Measurements from ENCODE around the gene FGF18. TPM values are rescaled to one million over a fixed set of nuclear protein-coding genes. Genes with fewer than 3 reads are reported as not detected.

The FGF18 gene
- polyA plus RNA-seq, 1 experiment: 0.27 TPM

GRCh38 chr5:171405615-171406014, 13.8 kb upstream of the FGF18 start:
- POLR2A ChIA-PET: no interaction called here
- peak; percentile 51 for TF ChIP-seq CTCF (IDR thresholded peaks at IDR 0.05; ENCODE audit: low read depth, low read length)
- Histone ChIP-seq H3K27ac (ENCODE audit: low read depth, low read length) (no peak overlapping the region), H3K4me3 (ENCODE audit: low read depth, low read length) (no peak overlapping the region), H3K27me3 (ENCODE audit: control insufficient read depth, insufficient read depth, low read length) (no peaks in the 10 kb centered on the region), H3K9me3 (ENCODE audit: control insufficient read depth, insufficient read depth, low read length) (no peaks in the 10 kb centered on the region)
- no peak for DNase-seq (ENCODE audit: low read depth, low spot score)
- CTCF ChIA-PET: interaction anchor here (0.6 to 2.1 kb wide), 8 partner anchors 9 to 506 kb away, joined by 3 to 21 read pairs (median 5); partner anchors contain the start of gene FGF18

GRCh38 chr5:171407234-171407633, 12.2 kb upstream of the FGF18 start:
- Histone ChIP-seq H3K9me3 (ENCODE audit: control insufficient read depth, insufficient read depth, low read length) (no peaks in the 10 kb centered on the region), H3K27ac (ENCODE audit: low read depth, low read length) (no peak overlapping the region), H3K27me3 (ENCODE audit: control insufficient read depth, insufficient read depth, low read length) (no peaks in the 10 kb centered on the region), H3K4me3 (ENCODE audit: low read depth, low read length) (no peak overlapping the region)
- no peak for TF ChIP-seq CTCF (IDR thresholded peaks at IDR 0.05; ENCODE audit: low read depth, low read length)
- POLR2A ChIA-PET: no interaction called here
- DNase-seq (ENCODE audit: low read depth, low spot score): no peak
- CTCF ChIA-PET: no interaction called here

GRCh38 chr5:171409164-171410136, 10.0 kb upstream of the FGF18 start:
- no peaks in the 10 kb centered on the region for H3K27me3 ChIP-seq (ENCODE audit: control insufficient read depth, insufficient read depth, low read length)
- no peak for DNase-seq (ENCODE audit: low read depth, low spot score)
- H3K4me3 ChIP-seq (ENCODE audit: low read depth, low read length): no peak overlapping the region
- H3K9me3 ChIP-seq (ENCODE audit: control insufficient read depth, insufficient read depth, low read length): no peaks in the 10 kb centered on the region
- POLR2A ChIA-PET: interaction anchor here (1.3 kb wide), 1 partner anchor 21 kb away, joined by 3 read pairs; no protein-coding TSS in a partner anchor
- no peak overlapping the region for H3K27ac ChIP-seq (ENCODE audit: low read depth, low read length)
- CTCF ChIA-PET: interaction anchor here (1.2 to 1.8 kb wide), 3 partner anchors 9 to 503 kb away, joined by 3 to 6 read pairs (median 3); no protein-coding TSS in a partner anchor
- TF ChIP-seq CTCF (IDR thresholded peaks at IDR 0.05; ENCODE audit: low read depth, low read length): no peak

- Histone ChIP-seq H3K27ac (ENCODE audit: low read depth, low read length) (no peak overlapping the region), H3K27me3 (ENCODE audit: control insufficient read depth, insufficient read depth, low read length) (no peaks in the 10 kb centered on the region), H3K9me3 (ENCODE audit: control insufficient read depth, insufficient read depth, low read length) (no peaks in the 10 kb centered on the region), H3K4me3 (ENCODE audit: low read depth, low read length) (no peak overlapping the region)
- POLR2A ChIA-PET: interaction anchor here (1.3 kb wide), 1 partner anchor 22 kb away, joined by 3 read pairs; no protein-coding TSS in a partner anchor
- no peak for DNase-seq (ENCODE audit: low read depth, low spot score)
- CTCF ChIA-PET: interaction anchor here (1.6 kb wide), 1 partner anchor 502 kb away, joined by 3 read pairs; no protein-coding TSS in a partner anchor
- no peak for TF ChIP-seq CTCF (IDR thresholded peaks at IDR 0.05; ENCODE audit: low read depth, low read length)
Observed at GRCh38 chr5:171410181-171410580, 9.3 kb upstream of the FGF18 start.

GRCh38 chr5:171412186-171412585, 7.3 kb upstream of the FGF18 start:
- no peak for DNase-seq (ENCODE audit: low read depth, low spot score)
- Histone ChIP-seq H3K27ac (ENCODE audit: low read depth, low read length) (no peak overlapping the region), H3K9me3 (ENCODE audit: control insufficient read depth, insufficient read depth, low read length) (no peaks in the 10 kb centered on the region), H3K4me3 (ENCODE audit: low read depth, low read length) (no peak overlapping the region), H3K27me3 (ENCODE audit: control insufficient read depth, insufficient read depth, low read length) (no peaks in the 10 kb centered on the region)
- CTCF ChIA-PET: interaction anchor here (3.6 kb wide), 1 partner anchor 500 kb away, joined by 14 read pairs; no protein-coding TSS in a partner anchor
- TF ChIP-seq CTCF (IDR thresholded peaks at IDR 0.05; ENCODE audit: low read depth, low read length): no peak
- POLR2A ChIA-PET: no interaction called here

All from AG04450 (cell line).